Natural killer cell (primary cell): ENCODE measurements around the gene HIRA. TPM values are rescaled to one million over a fixed set of nuclear protein-coding genes. Genes with fewer than 3 reads are reported as not detected.
A peak's percentile ranks its signal among the peaks of the same experiment; 100 is the strongest.

Experiments
- ATAC-seq, 3 donors: fragments of 150-1000 bp in 2 of 3; fragments of 200-7000 bp in 1 of 3; cut with Tn5 transposase; 1 replicate in 1 of 3; 2 replicates in 2 of 3; pipeline ENCODE4 v1.10.0; 2021; ENCODE audit warnings: mild to moderate bottlenecking in 2 of 3, moderate library complexity in 2 of 3
- DNase-seq, 2 donors: peaks; one replicate each; pipeline versions ENCODE4 v3.0.0 to v3.0.0-alpha.2; 2013 to 2021; ENCODE audit warnings: mixed read lengths in 1 of 2
- H3K27ac ChIP-seq: one replicate; pipeline ENCODE4 v1.5.1; 2013; ENCODE audit warnings: mild to moderate bottlenecking, low read length
- H3K27me3 ChIP-seq: one replicate; pipeline ENCODE4 v1.6.1; 2013; ENCODE audit warnings: low read length; ENCODE audit not compliant: control insufficient read depth, insufficient read depth
- H3K36me3 ChIP-seq: one replicate; pipeline ENCODE4 v1.6.1; 2013; ENCODE audit warnings: low read length; ENCODE audit not compliant: control insufficient read depth, insufficient read depth
- H3K4me1 ChIP-seq: one replicate; pipeline ENCODE4 v1.6.1; 2013; ENCODE audit warnings: low read length; ENCODE audit not compliant: control insufficient read depth, insufficient read depth
- H3K4me3 ChIP-seq: one replicate; pipeline ENCODE4 v1.5.1; 2013; ENCODE audit warnings: low read length
- H3K9me3 ChIP-seq: one replicate; pipeline ENCODE4 v1.6.1; 2013; ENCODE audit warnings: low read length; ENCODE audit not compliant: control insufficient read depth, insufficient read depth
- H3K27ac Mint-ChIP-seq, 2 donors: one replicate each; pipeline ENCODE4 v1.8.0; 2022; ENCODE audit warnings: mild to moderate bottlenecking in 2 of 2, mixed read lengths in 2 of 2, moderate library complexity in 1 of 2
- H3K27me3 Mint-ChIP-seq, 2 donors: one replicate each; pipeline ENCODE4 v1.8.0; 2022; ENCODE audit warnings: low read depth in 2 of 2, mixed read lengths in 2 of 2
- H3K36me3 Mint-ChIP-seq: one replicate; pipeline ENCODE4 v1.8.0; 2022; ENCODE audit warnings: mixed read lengths
- H3K4me1 Mint-ChIP-seq, 2 donors: one replicate each; pipeline ENCODE4 v1.8.0; 2022; ENCODE audit warnings: mixed read lengths in 2 of 2
- H3K4me3 Mint-ChIP-seq: one replicate; pipeline ENCODE4 v1.8.0; 2022; ENCODE audit warnings: mild to moderate bottlenecking, moderate library complexity, mixed read lengths
- H3K9me3 Mint-ChIP-seq, 2 donors: one replicate each; pipeline ENCODE4 v1.8.0; 2022; ENCODE audit warnings: mixed read lengths in 2 of 2
- WGBS: methylation state at CpG from one replicate; pipeline ENCODE4 v1.1.7; 2013; ENCODE audit warnings: missing lambda C conversion rate; ENCODE audit not compliant: insufficient coverage; 5-methylcytosine and 5-hydroxymethylcytosine counted together
- intact Hi-C: fragments of 100-400 bp; cut with micrococcal nuclease; formaldehyde crosslinking; loops from one replicate; pipeline ENCODE4 v1.14.2; 2022
- total RNA-seq, 4 donors: library from RNA; stranded (reverse); fragments of 120-200 nt in 1 of 4; gene quantifications; one replicate each; pipeline versions ENCODE4 v1.2.3 to v1.2.4, GENCODE V29; 2013 to 2022
- TF ChIP-seq, protein P1 (sequence below): fragments of 200-600 bp; IDR thresholded peaks from one replicate; pipeline ENCODE4 v1.8.0; 2022; ENCODE audit warnings: antibody characterized with exemption

Gene HIRA
- total RNA-seq, 3 donors from 2014 or later (not counting 1 experiment from before 2014, with no cell fraction given) = 49.6 to 75.9 (median 50.9) TPM

DNA sequence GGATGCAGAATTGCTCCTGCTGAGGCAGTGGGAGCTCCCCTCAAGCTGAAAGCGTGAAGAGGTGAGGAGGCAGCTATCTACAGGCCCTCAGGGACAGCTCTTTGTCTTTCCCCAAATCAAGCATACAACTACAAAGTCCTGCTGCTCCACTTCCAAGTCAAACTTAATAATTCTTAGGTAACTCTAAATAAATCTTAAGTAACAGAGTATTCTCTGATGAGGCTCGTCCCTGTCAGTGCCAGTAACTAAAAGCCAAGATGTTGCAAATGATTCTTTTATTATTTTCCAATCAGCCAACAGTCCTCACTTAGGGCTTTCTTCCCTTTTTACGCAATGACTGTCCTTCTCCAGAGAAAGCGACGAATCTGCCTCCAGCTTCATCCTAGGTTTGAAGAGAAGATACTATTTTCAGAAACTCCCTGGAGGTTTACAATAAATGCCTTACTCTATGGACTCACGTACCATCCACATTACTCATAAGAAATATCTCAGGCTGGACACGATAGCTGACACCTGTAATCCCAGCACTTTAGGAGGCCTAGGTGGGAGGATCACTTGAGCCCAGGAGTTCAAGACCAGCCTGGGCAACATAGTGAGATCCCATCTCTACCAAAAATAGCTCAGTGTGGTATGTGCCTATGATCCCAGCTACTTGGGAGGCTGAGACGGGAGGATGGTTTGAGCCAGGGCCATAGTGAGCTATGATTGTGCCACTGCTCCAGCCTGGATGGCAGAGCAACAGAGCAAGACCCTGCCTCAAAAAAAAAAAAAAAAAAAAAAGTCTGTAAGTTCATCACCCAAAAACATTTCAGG lies 19.0 kb upstream of the HIRA start:
- Mint-ChIP-seq H3K4me3 (no peak overlapping the region), H3K36me3 (peaks cover 14% of the 10 kb centered on the region)

DNA sequence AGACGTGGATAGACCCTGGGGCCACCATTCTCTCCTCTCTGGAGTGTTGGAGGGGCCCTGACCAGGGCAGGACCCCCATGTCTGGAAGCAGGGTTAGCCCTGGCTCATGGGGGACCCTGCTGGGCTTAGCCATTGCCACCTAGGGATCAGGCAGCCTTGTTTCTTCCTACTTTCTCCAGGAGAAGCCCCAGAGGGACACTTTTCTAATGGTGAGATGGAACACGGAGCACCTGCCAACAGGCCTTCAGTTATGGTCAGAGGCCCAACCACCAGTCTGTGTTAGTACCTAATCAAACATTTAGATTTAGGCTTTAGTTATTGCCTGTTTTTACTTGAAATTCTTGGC lies 17.9 kb upstream of the HIRA start:
- Mint-ChIP-seq H3K27ac (peak overlapping the region in 1 of 2 donors; percentile 63), H3K27me3 (no peaks in the 10 kb centered on the region), H3K4me1 (peaks cover 29 to 34% of the 10 kb centered on the region in 2 donors), H3K4me3 (peak overlapping the region; percentile 13), H3K9me3 (no peaks in the 10 kb centered on the region), H3K36me3 (peaks cover 11% of the 10 kb centered on the region)
- DNase-seq (no peak), ATAC-seq (no peak)
- H3K36me3 ChIP-seq = peaks cover 16% of the 10 kb centered on the region
- H3K4me3 ChIP-seq = no peak overlapping the region
- intact Hi-C loops = no loop called here
- H3K9me3 ChIP-seq = no peaks in the 10 kb centered on the region
- H3K27ac ChIP-seq = no peak overlapping the region
- peaks cover 27% of the 10 kb centered on the region for H3K4me1 ChIP-seq
- TF ChIP-seq, protein P1, sequence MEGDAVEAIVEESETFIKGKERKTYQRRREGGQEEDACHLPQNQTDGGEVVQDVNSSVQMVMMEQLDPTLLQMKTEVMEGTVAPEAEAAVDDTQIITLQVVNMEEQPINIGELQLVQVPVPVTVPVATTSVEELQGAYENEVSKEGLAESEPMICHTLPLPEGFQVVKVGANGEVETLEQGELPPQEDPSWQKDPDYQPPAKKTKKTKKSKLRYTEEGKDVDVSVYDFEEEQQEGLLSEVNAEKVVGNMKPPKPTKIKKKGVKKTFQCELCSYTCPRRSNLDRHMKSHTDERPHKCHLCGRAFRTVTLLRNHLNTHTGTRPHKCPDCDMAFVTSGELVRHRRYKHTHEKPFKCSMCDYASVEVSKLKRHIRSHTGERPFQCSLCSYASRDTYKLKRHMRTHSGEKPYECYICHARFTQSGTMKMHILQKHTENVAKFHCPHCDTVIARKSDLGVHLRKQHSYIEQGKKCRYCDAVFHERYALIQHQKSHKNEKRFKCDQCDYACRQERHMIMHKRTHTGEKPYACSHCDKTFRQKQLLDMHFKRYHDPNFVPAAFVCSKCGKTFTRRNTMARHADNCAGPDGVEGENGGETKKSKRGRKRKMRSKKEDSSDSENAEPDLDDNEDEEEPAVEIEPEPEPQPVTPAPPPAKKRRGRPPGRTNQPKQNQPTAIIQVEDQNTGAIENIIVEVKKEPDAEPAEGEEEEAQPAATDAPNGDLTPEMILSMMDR = no peak
- 79% methylated on average over 2 of the region's 2 CpGs for WGBS
- H3K27me3 ChIP-seq = no peaks in the 10 kb centered on the region

More for the DNA sequence above, 19.0 kb upstream of the HIRA start:
- Histone ChIP-seq H3K27me3 (no peaks in the 10 kb centered on the region), H3K9me3 (no peaks in the 10 kb centered on the region), H3K4me3 (no peak overlapping the region), H3K36me3 (peaks cover 25% of the 10 kb centered on the region), H3K27ac (no peak overlapping the region), H3K4me1 (peaks cover 25% of the 10 kb centered on the region)
- Mint-ChIP-seq H3K4me1 (peaks cover 22 to 24% of the 10 kb centered on the region in 2 donors), H3K9me3 (no peaks in the 10 kb centered on the region), H3K27me3 (no peaks in the 10 kb centered on the region), H3K27ac (peak overlapping the region; percentile 2 to 51)
- 98% methylated on average over 8 of the region's 8 CpGs for WGBS
- TF ChIP-seq, protein P1 = no peak
- ATAC-seq (no peak), DNase-seq (no peak)
- intact Hi-C loops = no loop called here

DNA sequence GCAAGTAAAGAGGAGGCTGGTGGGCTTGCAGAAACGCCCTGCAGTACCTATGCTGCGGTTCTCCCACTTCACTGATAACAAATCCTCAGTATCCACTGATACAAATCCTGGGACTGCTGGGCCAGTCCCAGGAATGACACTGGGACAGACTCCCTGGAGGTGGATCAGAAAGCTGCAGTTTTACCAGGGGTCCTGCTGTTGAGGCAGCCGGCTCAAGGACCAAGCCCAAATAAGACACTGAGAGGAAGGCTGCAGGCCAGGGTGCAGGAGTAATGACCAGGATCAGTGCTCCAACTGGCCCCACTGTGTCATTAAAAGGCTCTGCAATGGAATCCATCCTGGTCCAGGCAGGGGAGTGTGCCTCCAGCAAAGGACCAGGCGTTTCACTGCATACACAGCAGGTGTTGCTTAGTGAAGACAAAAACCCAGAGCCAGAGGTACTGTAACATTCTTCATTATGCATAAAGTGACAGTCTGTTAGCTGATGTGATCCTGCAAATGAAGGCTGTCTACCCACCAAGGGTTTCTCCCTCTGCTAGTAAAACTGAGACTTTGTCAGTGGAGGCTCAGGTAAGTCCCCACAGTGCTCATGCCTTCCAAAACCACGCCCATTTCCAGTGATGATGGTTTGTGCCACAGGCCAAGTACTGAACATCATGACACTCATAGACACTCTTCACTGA lies 17.3 kb upstream of the HIRA start:
- no peak overlapping the region for H3K27ac ChIP-seq
- no peaks in the 10 kb centered on the region for H3K27me3 ChIP-seq
- peaks cover 19% of the 10 kb centered on the region for H3K36me3 ChIP-seq
- no peaks in the 10 kb centered on the region for H3K9me3 ChIP-seq
- TF ChIP-seq, protein P1 = no peak
- WGBS = 88% methylated on average over 5 of the region's 5 CpGs
- Mint-ChIP-seq H3K27ac (peak overlapping the region; percentile 83 to 95), H3K4me1 (peaks cover 32 to 36% of the 10 kb centered on the region in 2 donors), H3K36me3 (peaks cover 6% of the 10 kb centered on the region), H3K4me3 (peak overlapping the region; percentile 96), H3K27me3 (no peaks in the 10 kb centered on the region), H3K9me3 (no peaks in the 10 kb centered on the region)
- intact Hi-C loops = no loop called here
- no peak overlapping the region for H3K4me3 ChIP-seq
- peaks cover 28% of the 10 kb centered on the region for H3K4me1 ChIP-seq
- ATAC-seq = no peak
- DNase-seq = peak in 1 of 2 donors; percentile 18
